Sigmoid colon (tissue), 4 donors: ENCODE data around the gene ASPHD2.

ENCODE experiments used
- EP300 ChIP-seq, 4 donors: sonication (generic); formaldehyde crosslinking; IDR thresholded peaks; one replicate each; pipeline ENCODE4 v1.6.1; 2017; ENCODE audit warnings: antibody characterized with exemption in 4 of 4
- TF ChIP-seq, protein P1 (sequence below), 4 experiments: fragments of 450-650 bp in 3 of 4; fragments of 200-600 bp in 1 of 4; IDR thresholded peaks; one replicate each; pipeline ENCODE4 v1.5.1; 2016 to 2019; ENCODE audit warnings: antibody characterized with exemption in 4 of 4, mild to moderate bottlenecking in 3 of 4, moderate library complexity in 2 of 4

GRCh38 chr22:26443901-26444690 is 15.0 kb downstream of the ASPHD2 start:
- TF ChIP-seq, protein P1, sequence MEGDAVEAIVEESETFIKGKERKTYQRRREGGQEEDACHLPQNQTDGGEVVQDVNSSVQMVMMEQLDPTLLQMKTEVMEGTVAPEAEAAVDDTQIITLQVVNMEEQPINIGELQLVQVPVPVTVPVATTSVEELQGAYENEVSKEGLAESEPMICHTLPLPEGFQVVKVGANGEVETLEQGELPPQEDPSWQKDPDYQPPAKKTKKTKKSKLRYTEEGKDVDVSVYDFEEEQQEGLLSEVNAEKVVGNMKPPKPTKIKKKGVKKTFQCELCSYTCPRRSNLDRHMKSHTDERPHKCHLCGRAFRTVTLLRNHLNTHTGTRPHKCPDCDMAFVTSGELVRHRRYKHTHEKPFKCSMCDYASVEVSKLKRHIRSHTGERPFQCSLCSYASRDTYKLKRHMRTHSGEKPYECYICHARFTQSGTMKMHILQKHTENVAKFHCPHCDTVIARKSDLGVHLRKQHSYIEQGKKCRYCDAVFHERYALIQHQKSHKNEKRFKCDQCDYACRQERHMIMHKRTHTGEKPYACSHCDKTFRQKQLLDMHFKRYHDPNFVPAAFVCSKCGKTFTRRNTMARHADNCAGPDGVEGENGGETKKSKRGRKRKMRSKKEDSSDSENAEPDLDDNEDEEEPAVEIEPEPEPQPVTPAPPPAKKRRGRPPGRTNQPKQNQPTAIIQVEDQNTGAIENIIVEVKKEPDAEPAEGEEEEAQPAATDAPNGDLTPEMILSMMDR (IDR thresholded peaks at IDR 0.05): no peak
- no peak for TF ChIP-seq EP300 (IDR thresholded peaks at IDR 0.05)
